ENCODE data around the gene MUC4.
"Not testable (repeated sequence)": the region's sequence is repeated elsewhere in the genome, so short reads cannot be mapped to it uniquely, and the experiment has no call there.

The MUC4 gene

DNA sequence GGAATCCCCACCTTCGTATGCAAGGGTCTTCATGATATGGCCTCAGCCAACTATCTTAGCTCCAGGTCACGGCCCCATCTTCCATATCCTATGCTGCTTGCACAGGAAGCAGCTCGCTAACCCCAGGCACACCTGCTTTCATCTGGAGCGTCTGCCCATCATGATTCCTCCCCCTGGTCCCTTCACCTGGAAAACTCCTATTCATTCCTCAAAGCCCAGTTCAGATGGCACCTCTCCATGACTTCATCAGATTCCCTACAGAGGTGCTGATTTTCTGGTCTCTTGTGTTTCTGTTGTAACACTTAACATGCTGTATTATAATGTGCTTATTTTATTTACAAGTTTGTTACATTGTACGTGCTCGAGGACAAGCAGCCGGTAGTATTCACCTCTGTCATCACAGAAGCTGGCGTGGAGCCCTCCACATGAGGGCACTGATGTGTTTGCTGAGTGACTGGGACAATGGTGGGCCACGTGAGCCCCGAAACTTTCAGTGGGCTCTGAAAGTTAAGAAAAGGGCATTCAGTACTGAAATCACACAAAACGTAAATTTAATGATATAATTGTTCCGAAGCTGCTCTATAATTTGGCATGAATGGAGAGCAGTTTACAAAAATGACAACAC, 74.8 kb downstream of the MUC4 start:
- no peak for FAIRE-seq

DNA sequence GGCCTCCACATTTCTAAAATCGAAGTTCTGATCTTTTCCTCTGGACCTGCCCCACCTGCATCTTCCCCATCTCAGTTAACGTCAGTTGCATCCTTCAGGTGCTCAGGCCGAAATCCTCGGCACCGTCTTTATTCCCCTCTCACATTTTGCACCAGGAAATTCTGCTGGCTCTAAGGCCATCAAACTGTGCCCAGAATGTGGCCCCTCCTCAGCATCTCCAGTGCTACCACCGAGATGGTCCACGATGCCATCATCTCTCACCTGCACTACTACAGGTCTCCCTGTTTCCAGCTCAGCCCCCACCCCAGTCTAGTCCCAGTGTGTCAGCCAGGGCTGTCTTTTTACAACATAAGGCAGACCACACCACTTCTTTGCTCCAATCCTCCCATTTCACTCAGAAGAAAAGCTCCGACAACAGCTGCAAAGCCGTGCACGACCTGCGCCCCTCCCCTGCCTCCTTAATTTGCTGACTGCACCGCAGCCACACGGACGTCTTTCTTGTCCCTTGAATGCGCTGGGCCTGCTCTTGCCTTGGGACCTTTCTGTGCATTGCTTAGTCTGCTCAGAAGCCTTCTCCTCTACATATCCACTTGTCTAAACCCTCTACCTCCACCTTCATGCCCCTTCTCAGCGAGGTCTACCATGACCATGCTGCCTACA, 76.6 kb downstream of the MUC4 start:
- no peak for FAIRE-seq

DNA sequence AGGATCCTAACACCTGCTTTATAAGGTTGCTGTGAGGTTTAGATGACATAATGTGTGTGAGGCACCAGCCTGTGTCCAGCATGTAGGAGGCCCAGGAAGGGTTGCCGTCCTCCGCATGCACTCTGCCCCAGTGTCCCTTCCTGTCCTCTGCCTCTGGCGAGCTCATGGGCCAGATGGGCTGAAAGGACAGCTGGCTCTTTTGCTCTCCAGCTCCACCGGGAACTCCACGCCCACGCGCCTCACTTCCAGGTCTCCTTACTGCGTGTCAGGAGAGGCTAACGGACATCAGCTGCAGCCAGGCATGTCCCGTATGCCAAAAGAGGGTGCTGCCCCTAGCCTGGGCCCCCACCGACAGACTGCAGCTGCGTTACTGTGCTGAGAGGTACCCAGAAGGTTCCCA, 78.8 kb downstream of the MUC4 start:
- no peak for FAIRE-seq

DNA sequence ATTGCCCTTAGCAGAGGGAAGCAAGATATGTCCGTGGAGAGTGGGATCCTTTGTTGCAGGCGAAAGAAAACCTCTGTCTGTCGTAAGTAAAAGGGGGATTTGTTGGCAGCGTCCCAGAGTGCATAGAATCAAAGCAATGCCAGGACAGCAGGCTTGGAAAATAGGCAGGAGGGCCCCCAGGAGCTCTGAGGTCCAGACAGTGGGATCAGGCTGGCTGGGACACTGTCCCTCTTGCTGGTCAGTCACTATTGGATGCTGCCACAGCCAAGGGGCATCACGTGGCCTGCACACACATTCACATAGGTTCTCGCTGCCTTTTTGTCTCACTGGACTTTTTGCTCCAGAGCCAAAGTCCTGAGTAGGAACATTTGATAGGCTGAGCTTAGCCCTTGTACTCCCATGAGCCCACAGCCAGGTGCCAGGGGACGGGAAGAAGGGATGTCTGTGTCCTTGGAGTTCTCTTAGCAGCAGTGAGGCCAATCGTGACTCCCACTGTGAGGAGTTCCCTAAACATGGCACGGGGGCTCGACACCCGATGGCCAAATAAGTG, 80.3 kb downstream of the MUC4 start:
- no peak for FAIRE-seq

- no peak for FAIRE-seq
Measured at GRCh38 chr3:195729476-195730251, 82.1 kb downstream of the MUC4 start.

DNA sequence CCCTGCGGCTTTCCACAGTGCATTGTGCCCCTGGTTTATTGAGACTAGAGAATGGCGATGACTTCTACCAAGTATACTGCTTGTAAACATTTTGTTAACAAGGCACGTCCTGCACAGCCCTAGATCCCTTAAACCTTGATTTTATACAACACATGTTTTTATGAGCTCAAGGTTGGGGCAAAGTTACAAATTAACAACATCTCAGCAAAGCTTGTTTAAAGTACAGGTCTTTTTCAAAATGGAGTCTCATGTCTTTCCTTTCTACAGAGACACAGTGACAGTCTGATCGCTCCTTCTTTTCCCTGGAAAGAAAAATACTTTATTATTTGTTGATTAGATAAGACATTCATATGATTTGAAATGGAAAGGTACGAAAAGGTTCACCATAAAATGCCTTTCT, 82.9 kb downstream of the MUC4 start:
- not testable (repeated sequence) for FAIRE-seq

DNA sequence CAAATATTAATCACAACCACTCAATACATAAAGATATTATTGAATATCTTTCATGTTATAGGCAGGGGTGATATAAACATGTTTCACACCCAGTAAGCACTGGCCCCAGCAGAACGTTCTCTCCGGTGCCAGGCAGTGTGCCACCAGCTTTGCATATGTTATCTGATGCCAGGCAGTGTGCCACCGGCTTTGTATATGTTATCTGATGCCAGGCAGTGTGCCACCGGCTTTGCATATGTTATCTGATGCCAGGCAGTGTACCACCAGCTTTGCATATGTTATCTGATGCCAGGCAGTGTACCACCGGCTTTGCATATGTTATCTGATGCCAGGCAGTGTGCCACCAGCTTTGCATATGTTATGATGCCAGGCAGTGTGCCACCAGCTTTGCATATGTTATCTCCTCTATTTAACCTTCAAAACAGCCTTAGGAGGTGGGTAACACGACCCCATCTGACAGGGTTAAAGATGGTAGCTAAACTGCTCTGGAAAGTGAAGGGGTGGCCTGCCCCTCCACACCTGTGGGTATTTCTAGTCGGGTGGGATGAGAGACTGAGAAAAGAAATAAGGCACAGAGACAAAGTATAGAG, 84.0 kb downstream of the MUC4 start:
- no peak for FAIRE-seq

GRCh38 chr3:195725916-195726740, 85.6 kb downstream of the MUC4 start:
- FAIRE-seq = not testable (repeated sequence)

DNA sequence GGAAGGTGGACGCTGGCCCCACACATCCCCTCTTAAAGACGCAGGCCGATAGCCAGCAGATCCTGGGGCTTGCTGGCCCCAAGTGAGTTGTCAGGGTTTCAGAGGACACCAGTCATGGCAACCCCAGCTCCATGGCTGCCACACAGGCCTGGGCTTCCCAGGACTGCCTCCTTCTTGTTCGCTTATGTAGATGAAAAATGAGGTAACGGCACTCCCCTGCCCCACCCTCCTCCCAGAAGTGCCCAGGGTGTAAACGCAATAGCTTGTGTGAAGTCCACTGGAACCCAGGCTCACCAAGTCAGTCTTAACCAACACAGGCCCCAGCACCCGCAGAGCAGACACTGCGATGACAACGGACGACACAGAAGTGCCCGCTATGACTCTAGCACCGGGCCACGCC, 87.4 kb downstream of the MUC4 start:
- FAIRE-seq = not testable (repeated sequence)

DNA sequence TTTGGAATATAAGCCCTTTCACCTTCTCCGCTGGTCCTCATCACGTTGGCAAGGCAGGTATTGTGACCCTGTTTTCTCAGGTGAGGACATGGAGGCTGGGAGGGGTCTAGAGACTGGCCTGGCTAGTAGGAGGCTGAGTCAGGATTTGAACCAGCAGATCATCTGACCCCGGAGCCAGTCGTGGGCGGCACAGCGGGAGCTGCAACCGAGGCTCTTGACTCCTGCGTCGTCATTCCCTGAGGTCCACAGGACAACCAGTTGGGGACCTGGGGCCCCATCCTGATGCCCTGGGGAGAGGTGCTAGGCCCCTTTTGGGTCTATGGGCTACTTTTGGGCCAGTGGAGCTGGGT, 88.8 kb downstream of the MUC4 start:
- not testable (repeated sequence) for FAIRE-seq

DNA sequence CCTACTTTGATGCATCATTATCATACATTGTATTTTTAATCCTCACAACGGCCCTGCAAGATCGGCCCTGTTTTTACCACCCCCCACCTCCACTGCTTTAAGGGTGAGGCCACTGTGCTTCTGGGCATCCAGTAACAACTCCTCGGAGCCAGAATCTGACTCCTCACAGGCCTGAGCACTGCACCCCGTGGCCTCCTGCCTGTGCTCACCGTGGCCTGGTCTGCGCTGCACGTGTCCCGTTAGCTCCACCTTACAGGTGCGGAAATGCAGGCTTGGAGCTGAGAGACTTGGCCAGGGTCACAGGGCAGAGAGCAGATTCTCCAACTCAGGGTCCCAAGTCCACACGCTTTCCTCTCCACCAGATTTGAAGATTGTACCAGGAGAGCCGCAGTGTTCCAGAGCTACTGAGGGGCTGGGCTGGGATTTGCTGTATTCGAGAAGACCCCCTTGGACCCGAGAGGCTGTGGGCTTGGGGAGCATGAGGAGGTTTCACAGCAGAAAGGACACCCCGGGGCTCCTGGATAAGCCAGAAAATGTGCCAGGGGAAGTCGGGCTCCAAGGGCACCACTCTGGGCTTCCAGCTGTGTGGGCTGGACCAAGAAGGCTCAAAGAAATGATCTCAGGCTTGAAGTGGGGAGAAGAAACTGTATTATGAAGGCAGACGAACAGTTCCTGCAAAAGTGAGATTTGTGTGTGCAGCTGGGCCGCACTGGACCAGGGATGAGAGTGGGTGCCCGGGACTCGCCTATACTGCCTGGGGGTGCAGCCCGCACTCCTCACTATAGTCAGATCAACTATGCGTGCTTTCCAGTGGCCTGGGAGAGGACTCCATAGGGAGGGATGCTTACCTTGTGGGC, 89.4 kb downstream of the MUC4 start:
- FAIRE-seq = not testable (repeated sequence)

DNA sequence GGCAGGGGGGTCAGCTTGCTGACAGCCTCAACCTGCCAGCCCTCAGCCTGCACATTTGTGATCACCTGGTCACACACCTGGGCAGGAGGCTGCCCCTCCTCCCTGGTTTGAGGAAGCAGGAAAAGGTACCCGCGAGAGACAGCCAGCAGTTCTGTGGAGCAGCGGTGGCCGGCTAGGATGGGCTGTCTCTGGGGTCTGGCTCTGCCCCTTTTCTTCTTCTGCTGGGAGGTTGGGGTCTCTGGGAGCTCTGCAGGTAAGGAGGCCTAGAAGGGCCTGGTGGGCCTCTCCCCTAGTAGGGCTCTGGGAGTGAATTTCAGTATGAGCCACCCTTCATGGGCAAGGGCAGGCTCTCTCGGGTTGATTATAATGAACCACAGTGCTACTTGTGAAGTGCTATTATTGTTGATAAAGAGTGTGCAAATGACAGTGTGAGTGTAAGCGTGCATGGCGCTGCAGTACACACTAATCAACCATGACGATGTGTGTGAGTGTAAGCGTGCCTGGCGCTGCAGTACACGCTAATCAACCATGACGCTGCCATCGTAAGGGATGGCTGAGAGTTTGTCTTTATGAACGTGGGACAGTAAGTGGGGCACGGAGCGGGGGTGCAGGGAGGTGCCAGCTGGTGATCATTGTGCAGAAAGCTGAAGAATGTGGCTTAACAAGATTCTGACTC, 90.8 kb downstream of the MUC4 start, which contains the start of gene MUC20:
TSS of gene MUC20 (plus strand) at position 148 of the 676 bp plus-strand sequence. CDS start at position 178, 30 bp downstream.
- not testable (repeated sequence) for FAIRE-seq

GRCh38 chr3:195719514-195720254, 92.0 kb downstream of the MUC4 start:
- not testable (repeated sequence) for FAIRE-seq

DNA sequence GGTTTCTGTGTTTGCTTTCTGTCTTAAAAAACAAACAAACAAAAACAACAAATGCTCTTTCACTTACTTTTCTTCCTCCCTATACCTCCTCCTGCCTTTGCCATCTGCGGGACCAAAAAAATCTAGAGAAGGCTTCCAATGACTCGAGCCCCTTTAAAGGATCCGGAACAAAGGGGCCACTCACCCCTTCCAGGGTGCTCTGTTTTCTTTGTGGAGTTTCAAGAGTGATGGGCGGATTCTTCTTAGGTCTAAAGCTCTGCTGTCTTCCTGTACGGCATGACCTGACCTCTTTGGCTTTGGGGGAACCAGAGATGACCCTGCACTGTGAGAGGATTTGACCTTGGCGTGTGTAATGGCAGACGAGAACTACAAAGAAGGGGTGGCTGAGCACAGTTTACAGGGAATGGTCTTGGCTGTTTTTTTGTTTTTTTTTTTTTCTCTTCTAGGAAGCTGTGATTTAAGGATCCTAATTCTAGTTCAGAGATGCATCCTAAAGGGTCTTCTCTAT, 93.2 kb downstream of the MUC4 start:
- no peak for FAIRE-seq

GRCh38 chr3:195717852-195718476, 93.8 kb downstream of the MUC4 start:
- FAIRE-seq = no peak

GRCh38 chr3:195717416-195717815, 94.3 kb downstream of the MUC4 start:
- FAIRE-seq = no peak

DNA sequence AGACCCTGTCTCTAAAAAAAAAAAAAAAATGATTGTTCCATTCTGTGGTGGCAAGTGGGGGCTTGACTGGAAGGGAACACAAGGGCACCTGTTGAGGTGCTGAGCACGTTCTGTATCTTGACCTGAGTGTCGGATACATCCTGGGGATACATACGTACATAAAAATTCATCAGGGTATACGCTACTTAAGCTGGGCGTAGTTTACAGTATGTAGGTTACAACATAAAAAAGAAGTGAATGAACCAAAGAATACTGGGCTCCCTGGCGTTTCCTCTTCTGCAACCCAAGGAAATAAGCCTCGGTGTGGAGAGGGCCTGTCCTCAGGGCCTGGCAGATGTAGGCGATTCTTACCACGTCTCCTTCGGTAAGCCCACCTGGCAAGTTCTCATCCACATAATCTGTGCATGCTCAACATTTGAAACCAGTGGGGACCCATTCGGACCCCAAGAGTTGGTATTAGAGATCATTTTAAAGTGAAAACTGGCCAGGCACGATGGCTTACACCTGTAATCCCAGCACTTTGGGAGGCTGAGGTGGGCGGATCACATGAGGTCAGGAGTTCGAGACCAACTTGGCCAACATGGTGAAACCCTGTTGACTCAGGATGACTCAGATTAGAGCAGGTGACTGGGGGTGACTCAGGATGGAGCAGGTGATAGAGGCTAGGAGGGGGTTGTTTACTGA, 96.0 kb downstream of the MUC4 start:
- no peak for FAIRE-seq

- no peak for FAIRE-seq
Measured at GRCh38 chr3:195715134-195715533, 96.6 kb downstream of the MUC4 start.

All from colon (tissue), 2 donors.